RWPE1 (cell line): ENCODE data around the gene MARK4.

ENCODE experiments used
- CTCF ChIA-PET: fragments of 350-600 bp; sonication (Branson Sonifier 250); formaldehyde crosslinking; extraction: SDS; loops from one replicate; lab custom pipeline; 2021; lab: Yijun Ruan, JAX
- POLR2A ChIA-PET: fragments of 400-600 bp; formaldehyde crosslinking; extraction: SDS; loops from one replicate; lab custom pipeline; 2020; ENCODE audit warnings: antibody characterized with exemption; ENCODE audit not compliant: low non-redundant PET; lab: Yijun Ruan, JAX
- DNase-seq: peaks from one replicate; pipeline ENCODE4 v3.0.0; 2012; ENCODE audit warnings: low spot score
- H3K27ac ChIP-seq: fragments of 450-650 bp; 2 replicates; pipeline ENCODE4 v1.5.1; 2017
- CTCF ChIP-seq: fragments of 450-650 bp; conservative IDR thresholded peaks from 2 replicates; pipeline ENCODE4 v1.5.1; 2017; ENCODE audit warnings: low read depth, mild to moderate bottlenecking

Gene MARK4

GRCh38 chr19:45250832-45251451 is at the start of gene MARK4:
Gene MARK4, plus strand, starts transcription at chr19:45251271. Its CDS starts 318 bp downstream, at chr19:45251589.
- CTCF ChIA-PET: interaction anchor here (0.6 to 0.9 kb wide), 3 partner anchors 19 to 284 kb away, joined by 3 to 4 read pairs (median 3); no protein-coding TSS in a partner anchor
- H3K27ac ChIP-seq: peak within 1 kb of the TSS; percentile 78
- peak; percentile 89 for DNase-seq
- POLR2A ChIA-PET: no interaction called here
- TF ChIP-seq CTCF: no peak

GRCh38 chr19:45202637-45203036 is 48.4 kb upstream of the MARK4 start:
- ChIA-PET POLR2A (no interaction called here), CTCF (no interaction called here)
- peak overlapping the region; percentile 72 for H3K27ac ChIP-seq
- no peak for TF ChIP-seq CTCF
- DNase-seq: no peak

GRCh38 chr19:45205810-45206209 is 45.3 kb upstream of the MARK4 start:
- no peak overlapping the region for H3K27ac ChIP-seq
- CTCF ChIA-PET: interaction anchor here (0.6 kb wide), 1 partner anchor 64 kb away, joined by 4 read pairs; no protein-coding TSS in a partner anchor
- POLR2A ChIA-PET: no interaction called here
- DNase-seq: no peak
- no peak for TF ChIP-seq CTCF

- POLR2A ChIA-PET: no interaction called here
- TF ChIP-seq CTCF: no peak
- CTCF ChIA-PET: interaction anchor here (0.6 kb wide), 2 partner anchors 64 to 1559 kb away, joined by 3 to 4 read pairs; no protein-coding TSS in a partner anchor
These were observed 44.7 kb upstream of the MARK4 start for GRCh38 chr19:45206328-45206727.

GRCh38 chr19:45211751-45212381 is 39.2 kb upstream of the MARK4 start:
- peak overlapping the region; percentile 43 for H3K27ac ChIP-seq
- no peak for TF ChIP-seq CTCF
- ChIA-PET CTCF (interaction anchor here (0.6 kb wide), 1 partner anchor 75 kb away, joined by 6 read pairs; no protein-coding TSS in a partner anchor), POLR2A (no interaction called here)
- no peak for DNase-seq

More at GRCh38 chr19:45206328-45206727, 44.7 kb upstream of the MARK4 start:
- H3K27ac ChIP-seq: no peak overlapping the region
- no peak for DNase-seq

GRCh38 chr19:45213031-45213430 is 38.0 kb upstream of the MARK4 start:
- POLR2A ChIA-PET: no interaction called here
- CTCF ChIA-PET: no interaction called here
- TF ChIP-seq CTCF: no peak
- DNase-seq: no peak
- peak overlapping the region; percentile 17; the same call in 1 of the 2 replicates for H3K27ac ChIP-seq
